Panc1 (cell line): ENCODE results near the gene KIZ.

Experiments used
- CTCF ChIP-seq: fragments of 450-650 bp; IDR thresholded peaks from 2 replicates; pipeline ENCODE4 v1.5.1; 2017; ENCODE audit warnings: mild to moderate bottlenecking
- POLR2AphosphoS5 ChIP-seq: IDR thresholded peaks from 2 replicates; pipeline ENCODE4 v1.6.1; 2012; ENCODE audit warnings: mild to moderate bottlenecking, low read depth, low read length, moderate library complexity
- REST ChIP-seq, 2 experiments: IDR thresholded peaks; 2 replicates each; pipeline ENCODE4 v1.6.1; 2011 to 2012; ENCODE audit warnings: low read depth in 2 of 2, control low read depth in 1 of 2, low read length in 1 of 2, mild to moderate bottlenecking in 1 of 2, moderate library complexity in 1 of 2; ENCODE audit not compliant: insufficient read depth in 1 of 2
- TCF7L2 ChIP-seq: IDR thresholded peaks from 2 replicates; pipeline ENCODE4 v1.6.1; 2011; ENCODE audit warnings: mild to moderate bottlenecking, low read depth, low read length, inconsistent platforms

- TF ChIP-seq CTCF (no peak), REST (IDR thresholded peaks at IDR 0.05; ENCODE audit: insufficient read depth in 1 of 2, low read depth in 2 of 2, low read length in 1 of 2) (no peak), POLR2AphosphoS5 (no peak), TCF7L2 (no peak)
Observed at GRCh38 chr20:21251278-21251677, 125.4 kb downstream of the KIZ start.
